DND-41 (cell line): ENCODE data around the gene MANBA.
"Not testable (repeated sequence)": the region's sequence is repeated elsewhere in the genome, so short reads cannot be mapped to it uniquely, and the experiment has no call there.

ENCODE experiments used
- CTCF ChIP-seq: IDR thresholded peaks from 2 replicates; pipeline ENCODE4 v1.5.1; 2012; ENCODE audit warnings: borderline replicate concordance, low read length, moderate library complexity, mild to moderate bottlenecking; ENCODE audit not compliant: poor library complexity, severe bottlenecking; ENCODE audit errors: extremely low read depth
- EZH2 ChIP-seq: IDR thresholded peaks from 3 replicates; pipeline ENCODE4 v1.6.1; 2012; ENCODE audit warnings: borderline replicate concordance, low read depth, mild to moderate bottlenecking, moderate library complexity, low read length, inconsistent platforms; ENCODE audit not compliant: severe bottlenecking

DNA sequence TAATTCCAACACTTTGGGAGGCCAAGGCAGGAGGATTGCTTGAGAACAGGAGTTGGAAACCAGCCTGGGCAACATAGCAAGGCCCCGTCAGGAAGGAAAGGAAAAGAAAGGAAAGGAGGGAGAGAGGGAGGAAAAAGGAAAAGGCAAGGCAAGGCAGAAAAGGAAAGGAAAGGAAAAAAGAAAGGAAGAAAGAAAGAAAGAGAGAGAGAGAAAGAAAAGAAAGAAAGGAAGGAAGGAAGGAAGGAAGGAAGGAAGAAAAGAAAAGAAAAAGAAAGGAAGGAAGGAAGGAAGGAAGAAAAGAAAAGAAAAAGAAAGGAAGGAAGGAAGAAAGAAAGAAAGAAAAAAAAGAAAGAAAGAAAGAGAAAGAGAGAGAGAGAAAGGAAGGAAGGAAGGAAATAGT is 51.7 kb downstream of the MANBA start:
- not testable (repeated sequence) for TF ChIP-seq CTCF, EZH2
